Inflammatory macrophage treated with lipopolysaccharide for 1 hour (primary cell): ENCODE data around the gene ITGA6.
"Not testable (repeated sequence)": the region's sequence is repeated elsewhere in the genome, so short reads cannot be mapped to it uniquely, and the experiment has no call there.

Experiments
- DNase-seq, 2 donors: peaks; one replicate each; pipeline ENCODE4 v3.0.0-alpha.2; 2020 to 2022

The ITGA6 gene

GRCh38 chr2:172531309-172531708, 103.9 kb downstream of the ITGA6 start:
- DNase-seq: no peak

- DNase-seq: not testable (repeated sequence)
These were observed 105.1 kb downstream of the ITGA6 start for GRCh38 chr2:172532461-172532860.

GRCh38 chr2:172533687-172534086, 106.3 kb downstream of the ITGA6 start:
- no peak for DNase-seq

GRCh38 chr2:172535119-172535518, 107.7 kb downstream of the ITGA6 start:
- DNase-seq: no peak

GRCh38 chr2:172537851-172538250, 110.5 kb downstream of the ITGA6 start:
- not testable (repeated sequence) for DNase-seq

GRCh38 chr2:172539767-172540166, 112.4 kb downstream of the ITGA6 start:
- no peak for DNase-seq

- DNase-seq: no peak
These were observed 113.0 kb downstream of the ITGA6 start for GRCh38 chr2:172540421-172540820.

- DNase-seq: no peak
These were observed 118.2 kb downstream of the ITGA6 start for GRCh38 chr2:172545408-172546075.

GRCh38 chr2:172549131-172549530, 121.7 kb downstream of the ITGA6 start:
- DNase-seq: no peak

GRCh38 chr2:172549802-172550201, 122.4 kb downstream of the ITGA6 start:
- not testable (repeated sequence) for DNase-seq

- DNase-seq: no peak
These were observed 123.0 kb downstream of the ITGA6 start for GRCh38 chr2:172550419-172550818.

GRCh38 chr2:172551271-172551670, 123.9 kb downstream of the ITGA6 start:
- peak in 1 of 2 donors; percentile 30 for DNase-seq

- DNase-seq: peak in 1 of 2 donors; percentile 18
These were observed 125.3 kb downstream of the ITGA6 start for GRCh38 chr2:172552547-172553291.

- no peak for DNase-seq
These were observed 127.2 kb downstream of the ITGA6 start for GRCh38 chr2:172554352-172555271.

GRCh38 chr2:172555272-172555521, 127.8 kb downstream of the ITGA6 start:
- no peak for DNase-seq
